Right ventricle myocardium superior (tissue), 1 donor: Measurements from ENCODE around the gene RPL9. TPM values are rescaled to one million over a fixed set of nuclear protein-coding genes. Genes with fewer than 3 reads are reported as not detected.
"Not testable (repeated sequence)": the region's sequence is repeated elsewhere in the genome, so short reads cannot be mapped to it uniquely, and the experiment has no call there.

Source experiments
- ATAC-seq: fragments of 200-7000 bp; cut with Tn5 transposase; one replicate; pipeline ENCODE4 v1.9.1; 2020; ENCODE audit warnings: mild to moderate bottlenecking; ENCODE audit not compliant: poor library complexity
- DNase-seq: peaks from one replicate; pipeline ENCODE4 v3.0.0-alpha.2; 2020
- intact Hi-C: fragments of 100-400 bp; cut with DNase I; formaldehyde crosslinking; loops from one replicate; pipeline ENCODE4 v1.11.2; 2022
- microRNA-seq: library from miRNA; unstranded; fragments of <30 nt; microRNA quantifications from one replicate; pipeline ENCODE4 v1.2.0, GENCODE V29; 2020
- total RNA-seq: library from RNA; stranded (reverse); fragmentation: NEBNext Ultra II Directional; extraction: Animal tissue kit (Norgen Biotek cat#: 25700); gene quantifications from one replicate; pipeline ENCODE4 v1.2.1, GENCODE V29; 2021
- donor health status: DM: no; HTN: yes; CAD: no; lungs with severe emphysema.

The RPL9 gene
- total RNA-seq, 1 donor from 2014 or later = 710 TPM

DNA sequence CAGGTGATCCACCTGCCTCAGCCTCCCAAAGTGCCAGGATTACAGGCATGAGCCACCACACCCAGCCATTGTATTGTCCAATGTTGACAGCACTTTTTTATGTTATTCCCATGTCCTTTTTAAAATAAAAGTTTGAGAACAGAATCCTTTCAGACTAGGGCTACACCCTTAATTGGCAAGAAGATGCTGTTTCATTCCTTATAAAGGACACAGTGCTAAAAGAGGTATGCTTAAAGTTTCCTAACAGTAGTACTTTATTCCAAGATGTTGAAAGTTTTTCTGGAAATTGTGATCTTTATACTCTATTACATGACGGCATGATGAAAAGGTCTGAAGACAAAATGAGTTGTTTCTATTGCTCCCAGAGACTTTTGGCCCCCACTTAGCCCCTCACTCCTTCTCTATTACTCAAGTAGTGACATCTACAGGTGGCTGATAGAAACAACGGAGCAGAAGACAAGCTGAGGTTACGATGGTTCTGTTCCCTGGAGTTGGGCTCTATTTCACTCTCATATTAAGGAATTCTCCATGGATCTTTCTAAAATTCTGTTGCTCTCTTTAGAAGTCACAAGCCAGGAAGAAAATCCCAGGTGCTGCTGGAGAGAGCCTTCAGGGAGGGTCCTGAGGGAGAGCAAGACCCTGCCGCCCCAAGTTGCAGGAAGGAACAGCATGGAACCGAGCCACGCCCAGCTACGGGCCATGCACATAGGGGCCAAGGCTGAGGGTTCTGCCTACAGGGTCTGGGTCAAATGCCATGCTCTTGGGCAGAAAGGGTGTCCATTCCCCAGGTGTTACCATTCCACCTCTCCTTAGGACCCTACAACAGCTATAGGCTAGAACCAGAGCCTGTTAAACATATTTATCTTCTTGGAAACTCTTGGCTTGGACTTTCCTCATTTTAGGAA lies 22.8 kb downstream of the RPL9 start:
- intact Hi-C loops = no loop called here
- ATAC-seq (no peak), DNase-seq (no peak)

DNA sequence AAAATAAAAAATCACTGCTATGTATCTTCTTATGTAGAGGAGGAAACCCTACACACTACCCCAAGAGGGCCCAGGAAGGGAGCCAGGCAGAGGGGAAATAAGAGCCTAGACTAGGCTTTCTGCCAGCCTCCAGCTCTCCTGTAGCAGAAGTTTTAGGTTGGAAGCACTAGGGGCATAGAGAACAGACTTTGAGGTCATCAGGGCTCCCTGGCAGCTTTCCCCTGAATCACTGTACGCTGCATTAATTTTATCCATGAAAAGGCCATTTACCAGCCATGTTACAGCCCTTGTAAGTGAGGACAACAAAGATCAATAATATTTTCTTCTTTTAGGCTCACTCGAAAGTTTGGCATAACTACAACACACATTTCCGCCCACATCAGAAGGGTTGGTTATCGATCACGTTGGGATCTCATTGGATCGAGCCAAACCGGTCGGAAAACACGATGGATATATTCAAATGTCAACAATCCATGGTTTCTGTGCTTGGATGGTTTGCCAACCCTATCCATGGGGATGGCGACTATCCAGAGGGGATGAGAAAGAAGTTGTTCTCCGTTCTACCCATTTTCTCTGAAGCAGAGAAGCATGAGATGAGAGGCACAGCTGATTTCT lies 24.7 kb downstream of the RPL9 start:
- intact Hi-C loops = no loop called here
- ATAC-seq = no peak
- no peak for DNase-seq

DNA sequence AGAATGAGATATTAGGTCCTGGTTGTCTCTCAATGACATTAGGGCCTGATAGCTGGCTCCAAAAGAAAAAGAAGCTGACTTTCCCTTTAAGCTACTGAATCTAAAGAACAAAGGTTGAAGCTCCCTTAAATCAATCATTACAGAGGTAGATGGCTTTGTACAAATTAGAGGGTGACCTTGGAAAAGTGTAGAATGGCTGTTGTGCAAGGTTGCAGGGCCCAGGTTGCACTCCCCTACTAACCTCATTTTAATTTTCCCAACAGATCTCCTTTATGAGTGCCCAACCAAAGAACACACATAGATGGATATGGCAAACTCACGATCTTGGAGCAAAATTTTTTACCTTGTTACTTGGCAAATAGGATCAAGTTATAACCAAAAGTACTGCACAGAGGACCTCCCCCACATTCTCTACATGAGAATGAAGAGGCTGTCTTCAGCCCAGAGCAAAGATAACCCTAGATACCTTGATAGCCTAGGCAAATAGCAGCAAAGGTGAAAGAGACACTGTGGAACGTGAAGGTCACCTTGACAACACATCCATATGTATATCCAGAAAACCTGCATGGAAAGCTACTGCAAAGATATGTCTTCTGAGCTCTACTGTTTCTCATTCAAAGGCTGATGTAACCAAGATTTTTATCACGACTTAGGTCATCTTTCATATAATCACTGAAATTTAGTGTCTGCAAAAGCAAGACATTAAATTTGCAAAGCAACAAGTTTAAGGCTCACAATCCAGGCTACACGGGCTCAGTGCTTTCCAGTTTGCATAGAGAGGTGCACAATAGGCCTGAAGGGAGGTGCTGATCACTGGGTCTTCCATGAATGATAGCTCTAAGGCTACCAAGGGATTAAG lies 29.0 kb downstream of the RPL9 start:
- ATAC-seq (no peak), DNase-seq (no peak)
- intact Hi-C loops = no loop called here

DNA sequence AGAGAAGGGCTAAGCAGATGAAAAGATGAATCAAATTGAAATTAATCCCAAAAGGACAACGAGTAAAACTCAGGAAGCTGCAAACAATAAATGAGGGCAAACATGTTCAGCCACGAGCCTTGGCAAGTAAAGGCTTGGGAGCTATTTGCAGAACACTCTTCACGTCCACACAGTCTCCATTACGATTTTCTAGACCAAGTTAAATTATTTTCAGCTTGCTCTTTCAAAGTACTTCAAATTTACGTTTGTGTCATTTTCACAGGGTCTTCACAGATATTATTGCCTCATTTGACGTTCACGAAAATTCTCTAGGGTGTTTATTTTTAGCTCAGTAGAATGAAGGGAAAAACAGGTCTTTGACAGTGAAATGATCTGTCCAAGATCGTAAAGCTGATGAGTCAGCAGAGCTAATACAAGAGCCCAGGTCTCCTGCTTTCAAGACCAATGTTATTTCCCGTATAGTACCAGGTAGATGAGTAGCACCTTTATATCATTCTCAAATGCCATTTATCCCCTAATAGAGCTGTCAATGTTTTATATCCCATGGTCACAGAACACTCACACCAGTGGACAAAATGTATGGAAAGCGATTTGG lies 31.1 kb downstream of the RPL9 start:
- no peak for DNase-seq
- intact Hi-C loops = no loop called here
- no peak for ATAC-seq

DNA sequence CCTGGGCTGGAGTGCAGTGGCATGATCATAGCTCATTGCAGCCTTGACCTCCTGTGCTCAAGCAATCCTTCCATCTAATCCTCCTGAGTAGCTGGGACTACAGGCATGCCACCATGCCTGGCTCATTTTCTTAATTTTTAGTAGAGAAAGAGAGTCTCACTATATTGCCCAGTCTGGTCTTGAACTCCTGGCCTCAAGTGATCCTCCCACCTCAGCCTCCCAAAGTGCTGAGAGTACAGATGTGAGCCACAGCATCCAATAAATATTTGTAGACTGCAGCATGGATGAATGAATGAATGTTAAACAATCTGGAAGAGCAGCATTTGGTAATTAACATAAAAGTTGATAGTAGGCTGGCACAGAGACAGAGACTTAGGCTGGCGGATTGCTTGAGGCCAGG lies 32.0 kb downstream of the RPL9 start:
- DNase-seq (no peak), ATAC-seq (no peak)
- intact Hi-C loops = no loop called here

DNA sequence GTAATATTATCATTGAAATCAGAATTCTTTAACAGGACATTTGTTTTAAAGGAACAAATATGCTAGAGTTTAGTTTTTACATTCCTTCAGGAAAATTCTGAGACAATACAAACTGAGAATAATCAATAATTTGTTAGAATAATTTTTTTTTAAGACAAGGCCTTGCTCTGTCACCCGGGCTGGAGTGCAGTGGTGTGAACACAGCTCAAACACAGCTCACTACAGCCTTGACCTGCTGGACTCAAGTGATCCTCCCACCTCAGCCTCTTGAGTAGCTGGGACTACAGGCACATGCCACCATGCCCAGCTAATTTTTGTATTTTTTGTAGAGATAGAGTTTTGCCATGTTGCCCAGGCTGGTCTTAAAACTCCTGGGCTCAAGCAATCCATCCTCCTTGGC lies 33.4 kb downstream of the RPL9 start:
- intact Hi-C loops, DNase-seq, ATAC-seq: not testable (repeated sequence)

DNA sequence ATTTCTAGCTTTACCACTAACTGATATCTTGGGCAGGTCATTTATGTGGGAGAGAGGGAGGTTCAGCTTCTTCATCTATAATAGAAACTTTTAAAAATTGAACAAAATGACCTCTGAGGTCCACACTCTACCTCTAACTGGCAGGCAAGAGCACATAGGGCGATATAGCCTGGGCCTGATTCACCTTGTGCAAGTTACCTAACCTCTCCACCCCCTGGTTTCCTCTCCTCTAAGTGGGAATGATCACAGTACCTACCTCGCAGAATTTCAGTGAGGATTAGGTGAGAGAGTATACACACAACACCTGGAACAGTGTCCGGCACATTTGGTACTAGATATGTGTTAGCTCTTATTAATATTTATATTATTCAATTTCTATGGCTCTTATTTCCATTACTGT lies 36.5 kb downstream of the RPL9 start:
- no peak for DNase-seq
- intact Hi-C loops = no loop called here
- ATAC-seq = no peak

DNA sequence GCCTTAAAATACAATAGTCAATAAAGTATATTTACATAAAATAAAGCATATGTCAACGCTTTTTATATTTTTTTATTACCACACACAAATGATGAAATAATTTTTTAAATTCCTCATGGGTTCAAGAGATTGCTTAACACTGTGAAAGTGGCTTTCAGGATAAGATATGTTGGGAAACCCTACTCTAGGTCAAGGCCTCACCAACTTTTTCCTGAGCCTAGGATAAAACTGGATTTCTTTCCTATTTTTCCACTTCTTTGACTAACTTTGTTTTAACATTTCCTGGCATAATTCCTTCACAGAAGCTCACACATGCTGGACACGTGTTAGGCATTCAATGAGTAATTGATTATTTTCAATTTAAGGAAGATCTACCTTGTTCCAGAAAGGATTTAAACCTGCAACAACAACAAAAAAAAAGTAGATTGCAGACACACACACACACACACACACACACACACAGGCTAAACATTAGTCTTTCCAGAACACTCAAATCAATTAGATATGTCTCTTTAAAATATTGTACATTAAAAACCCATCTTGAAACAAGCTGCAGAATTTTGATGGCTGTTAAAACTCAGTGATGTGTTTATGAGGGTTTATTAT lies 42.9 kb downstream of the RPL9 start:
- ATAC-seq = no peak
- no peak for DNase-seq
- intact Hi-C loops = no loop called here

DNA sequence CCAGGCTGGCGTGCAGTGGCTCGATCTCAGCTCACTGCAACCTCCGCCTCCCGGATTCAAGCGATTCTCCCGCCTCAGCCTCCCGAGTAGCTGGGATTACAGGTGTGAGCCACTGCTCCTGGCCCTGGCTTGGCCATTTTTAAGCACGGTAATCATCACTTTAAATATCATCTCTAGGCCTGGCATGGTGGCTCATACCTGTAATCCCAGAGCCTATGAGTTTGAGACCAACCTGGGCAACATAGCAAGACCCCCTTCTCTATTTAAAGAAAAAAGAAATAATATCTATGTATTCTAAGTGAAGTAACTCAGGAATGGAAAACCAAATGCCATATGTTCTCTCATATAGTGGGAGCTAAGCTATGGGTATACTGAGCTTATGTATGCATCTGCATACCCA lies 47.2 kb downstream of the RPL9 start:
- ATAC-seq, DNase-seq, intact Hi-C loops: not testable (repeated sequence)

DNA sequence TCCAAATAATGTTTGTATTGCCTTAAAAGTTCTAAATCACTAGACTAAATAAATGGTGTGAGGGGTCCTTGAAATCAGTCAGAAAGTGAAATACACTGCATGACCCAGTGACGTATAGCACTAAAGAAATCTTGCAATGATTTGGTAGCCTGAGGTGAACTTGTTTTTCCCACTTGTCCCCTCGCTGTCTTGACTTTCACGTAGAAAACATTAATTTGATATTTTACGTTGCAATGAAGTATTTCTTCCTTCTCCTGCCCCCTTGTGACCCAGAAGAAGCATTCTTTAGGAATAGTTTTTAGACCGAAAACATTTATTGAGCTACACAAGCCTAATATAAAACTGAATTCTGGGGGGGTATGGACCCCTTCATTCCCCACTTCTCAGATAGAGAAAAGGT lies 48.3 kb downstream of the RPL9 start:
- DNase-seq (no peak), ATAC-seq (no peak)
- intact Hi-C loops = no loop called here

DNA sequence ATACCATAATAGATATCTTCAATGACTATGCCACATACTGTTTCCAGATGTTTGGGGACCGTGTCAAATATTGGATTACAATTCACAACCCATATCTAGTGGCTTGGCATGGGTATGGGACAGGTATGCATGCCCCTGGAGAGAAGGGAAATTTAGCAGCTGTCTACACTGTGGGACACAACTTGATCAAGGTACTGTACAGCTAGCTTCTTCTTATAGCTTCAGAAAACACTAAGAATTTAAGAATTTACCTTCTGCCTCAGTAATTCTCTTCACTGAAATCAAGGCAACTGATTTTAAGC lies 51.2 kb downstream of the RPL9 start:
- no peak for DNase-seq
- ATAC-seq = no peak
- intact Hi-C loops = no loop called here

DNA sequence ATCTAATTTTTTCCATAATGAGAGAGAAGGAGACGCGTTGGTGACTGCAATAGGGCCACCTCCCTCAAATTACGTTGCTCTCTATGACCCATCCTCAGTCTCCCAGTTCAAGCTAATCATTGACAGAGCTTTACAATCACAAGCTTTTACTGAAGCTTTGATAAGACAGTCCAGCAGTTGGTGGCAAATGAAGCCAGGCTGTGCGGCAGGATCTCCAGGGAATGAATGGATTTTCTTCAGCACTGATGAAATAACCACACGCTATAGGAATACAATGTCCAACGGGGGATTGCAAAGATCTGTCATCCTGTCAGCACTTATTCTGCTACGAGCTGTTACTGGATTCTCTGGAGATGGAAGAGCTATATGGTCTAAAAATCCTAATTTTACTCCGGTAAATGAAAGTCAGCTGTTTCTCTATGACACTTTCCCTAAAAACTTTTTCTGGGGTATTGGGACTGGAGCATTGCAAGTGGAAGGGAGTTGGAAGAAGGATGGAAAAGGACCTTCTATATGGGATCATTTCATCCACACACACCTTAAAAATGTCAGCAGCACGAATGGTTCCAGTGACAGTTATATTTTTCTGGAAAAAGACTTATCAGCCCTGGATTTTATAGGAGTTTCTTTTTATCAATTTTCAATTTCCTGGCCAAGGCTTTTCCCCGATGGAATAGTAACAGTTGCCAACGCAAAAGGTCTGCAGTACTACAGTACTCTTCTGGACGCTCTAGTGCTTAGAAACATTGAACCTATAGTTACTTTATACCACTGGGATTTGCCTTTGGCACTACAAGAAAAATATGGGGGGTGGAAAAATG lies 51.7 kb downstream of the RPL9 start, which contains the start of gene KLB:
Gene KLB, plus strand, starts transcription at position 168 of the 821 bp plus-strand sequence. Its CDS starts 20 bp downstream, at position 188.
- intact Hi-C loops = no loop called here
- ATAC-seq = no peak
- no peak for DNase-seq

Small RNAs within 50 kb of the gene (microRNA-seq; reads per million reads assigned to microRNA genes)
- not detected for gene MIR5591

Other genes with a start within 250 kb of the RPL9 start
- gene RFC1, start 92.6 kb downstream of the RPL9 start, total RNA-seq = 22.6 TPM
- 0.13 TPM for gene KLB, start 52.0 kb downstream of the RPL9 start, total RNA-seq
- gene LIAS, start 134 bp upstream of the RPL9 start, total RNA-seq = 31.4 TPM
- gene UGDH, start 68.5 kb upstream of the RPL9 start, total RNA-seq = 14.2 TPM
- gene SMIM14, start 179.9 kb upstream of the RPL9 start, total RNA-seq = 11.3 TPM
- gene UBE2K, start 239.2 kb upstream of the RPL9 start, total RNA-seq = 57.7 TPM